OCI-LY3 (cell line): ENCODE measurements around the gene PERCC1.
"Not testable (repeated sequence)": the region's sequence is repeated elsewhere in the genome, so short reads cannot be mapped to it uniquely, and the experiment has no call there.

Source experiments
- CTCF ChIP-seq: fragments of 200-600, 300-600 bp; sonication (generic); IDR thresholded peaks from 2 replicates; pipeline ENCODE4 v1.5.1; 2014; ENCODE audit warnings: antibody characterized with exemption, low read length, low read depth
- EZH2phosphoT487 ChIP-seq: fragments of 200-600 bp; shearing (Covaris generic); IDR thresholded peaks from 2 replicates; pipeline ENCODE4 v1.6.1; 2018; ENCODE audit warnings: antibody characterized with exemption, mixed run types, low read depth

- not testable (repeated sequence) for TF ChIP-seq CTCF, EZH2phosphoT487
These were observed 48.1 kb downstream of the PERCC1 start for GRCh38 chr16:1478937-1479336.
